Caco-2 (cell line): Measurements from ENCODE around the gene GPR17. TPM values are rescaled to one million over a fixed set of nuclear protein-coding genes. Genes with fewer than 3 reads are reported as not detected.

ENCODE experiments used
- BruUV-seq: library from RNA; stranded (reverse); fragments of 400-500 nt; replicated peaks from 2 replicates; lab custom pipeline; 2021; lab: Mats Ljungman, UMichigan
- CTCF ChIA-PET: fragments of 300-600 bp; sonication (Branson Sonifier 250); formaldehyde crosslinking; loops from one replicate; lab custom pipeline; 2022; ENCODE audit warnings: antibody characterized with exemption; lab: Charles Lee
- POLR2A ChIA-PET: fragments of 300-600 bp; sonication (Branson Sonifier 250); formaldehyde crosslinking; loops from one replicate; lab custom pipeline; 2022; ENCODE audit warnings: antibody characterized with exemption; lab: Charles Lee
- DNase-seq, 2 experiments: peaks; one replicate each; pipeline versions ENCODE4 v3.0.0 to v3.0.0-alpha.2; 2020 to 2022
- H3K27me3 ChIP-seq: replicated peaks from 2 replicates; pipeline ENCODE4 v1.6.0; 2011; ENCODE audit warnings: low read length; ENCODE audit not compliant: control insufficient read depth, insufficient read depth
- H3K36me3 ChIP-seq: 2 replicates; pipeline ENCODE4 v1.5.1; 2011; ENCODE audit warnings: low read length; ENCODE audit not compliant: control insufficient read depth, insufficient read depth
- H3K4me1 ChIP-seq: fragments of 250-450 bp; sonication (Bioruptor Pico); 2 replicates; pipeline ENCODE4 v1.5.1; 2020; ENCODE audit warnings: mild to moderate bottlenecking
- H3K4me3 ChIP-seq: 2 replicates; pipeline ENCODE4 v1.5.1; 2011; ENCODE audit warnings: low read depth, mild to moderate bottlenecking, control low read depth, low read length
- H3K9me3 ChIP-seq: fragments of 250-450 bp; sonication (Bioruptor Pico); 2 replicates; pipeline ENCODE4 v1.5.1; 2020; ENCODE audit warnings: mild to moderate bottlenecking, moderate library complexity
- H3K27ac Mint-ChIP-seq: one replicate; pipeline ENCODE4 v1.8.0; 2022; ENCODE audit warnings: mixed read lengths; ENCODE audit not compliant: unreplicated experiment
- H3K27me3 Mint-ChIP-seq: one replicate; pipeline ENCODE4 v1.8.0; 2022; ENCODE audit warnings: mixed read lengths; ENCODE audit not compliant: insufficient read depth, unreplicated experiment
- H3K36me3 Mint-ChIP-seq: one replicate; pipeline ENCODE4 v1.8.0; 2022; ENCODE audit warnings: mild to moderate bottlenecking, mixed read lengths; ENCODE audit not compliant: insufficient read depth, unreplicated experiment
- H3K4me1 Mint-ChIP-seq: one replicate; pipeline ENCODE4 v1.8.0; 2022; ENCODE audit warnings: low read depth, mixed read lengths; ENCODE audit not compliant: unreplicated experiment
- H3K4me3 Mint-ChIP-seq: one replicate; pipeline ENCODE4 v1.8.0; 2022; ENCODE audit warnings: mild to moderate bottlenecking, moderate library complexity, mixed read lengths; ENCODE audit not compliant: unreplicated experiment
- H3K9me3 Mint-ChIP-seq: one replicate; pipeline ENCODE4 v1.8.0; 2022; ENCODE audit warnings: mixed read lengths; ENCODE audit not compliant: unreplicated experiment
- intact Hi-C: fragments of 100-400 bp; cut with micrococcal nuclease; formaldehyde crosslinking; loops from one replicate; pipeline ENCODE4 v1.10.0; 2022; ENCODE audit not compliant: unreplicated experiment
- total RNA-seq: library from RNA; stranded (reverse); gene quantifications from 2 replicates; pipeline ENCODE4 v1.2.3, GENCODE V29; 2022
- TF ChIP-seq, protein P1 (sequence below), 2 experiments: fragments of 200-600 bp in 1 of 2; IDR thresholded peaks; 1 replicate in 1 of 2; 2 replicates in 1 of 2; pipeline versions ENCODE4 v1.5.1 to v1.8.0; 2011 to 2022; ENCODE audit warnings: antibody characterized with exemption in 1 of 2, control low read depth in 1 of 2, inconsistent platforms in 1 of 2, low read depth in 1 of 2, low read length in 1 of 2, mild to moderate bottlenecking in 1 of 2, moderate library complexity in 1 of 2; ENCODE audit not compliant: insufficient read depth in 1 of 2, severe bottlenecking in 1 of 2, unreplicated experiment in 1 of 2

GPR17 gene
- total RNA-seq, 1 experiment from 2014 or later = not detected

GRCh38 chr2:127652786-127653357, 6.9 kb downstream of the GPR17 start:
- CTCF ChIA-PET = interaction anchor here (1.3 kb wide), 1 partner anchor 61 kb away, joined by 7 read pairs; no protein-coding TSS in a partner anchor
- no peak overlapping the region for H3K4me3 ChIP-seq
- no peaks in the 10 kb centered on the region for H3K36me3 ChIP-seq
- TF ChIP-seq, protein P1, sequence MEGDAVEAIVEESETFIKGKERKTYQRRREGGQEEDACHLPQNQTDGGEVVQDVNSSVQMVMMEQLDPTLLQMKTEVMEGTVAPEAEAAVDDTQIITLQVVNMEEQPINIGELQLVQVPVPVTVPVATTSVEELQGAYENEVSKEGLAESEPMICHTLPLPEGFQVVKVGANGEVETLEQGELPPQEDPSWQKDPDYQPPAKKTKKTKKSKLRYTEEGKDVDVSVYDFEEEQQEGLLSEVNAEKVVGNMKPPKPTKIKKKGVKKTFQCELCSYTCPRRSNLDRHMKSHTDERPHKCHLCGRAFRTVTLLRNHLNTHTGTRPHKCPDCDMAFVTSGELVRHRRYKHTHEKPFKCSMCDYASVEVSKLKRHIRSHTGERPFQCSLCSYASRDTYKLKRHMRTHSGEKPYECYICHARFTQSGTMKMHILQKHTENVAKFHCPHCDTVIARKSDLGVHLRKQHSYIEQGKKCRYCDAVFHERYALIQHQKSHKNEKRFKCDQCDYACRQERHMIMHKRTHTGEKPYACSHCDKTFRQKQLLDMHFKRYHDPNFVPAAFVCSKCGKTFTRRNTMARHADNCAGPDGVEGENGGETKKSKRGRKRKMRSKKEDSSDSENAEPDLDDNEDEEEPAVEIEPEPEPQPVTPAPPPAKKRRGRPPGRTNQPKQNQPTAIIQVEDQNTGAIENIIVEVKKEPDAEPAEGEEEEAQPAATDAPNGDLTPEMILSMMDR (IDR thresholded peaks at IDR 0.05; ENCODE audit: insufficient read depth in 1 of 2, low read depth in 1 of 2, low read length in 1 of 2, severe bottlenecking in 1 of 2, unreplicated experiment in 1 of 2) = no peak
- no peaks in the 10 kb centered on the region for H3K9me3 ChIP-seq
- no TSS peak for BruUV-seq
- no peaks in the 10 kb centered on the region for H3K27me3 ChIP-seq
- H3K4me1 Mint-ChIP-seq = no peaks in the 10 kb centered on the region
- H3K9me3 Mint-ChIP-seq = no peaks in the 10 kb centered on the region
- intact Hi-C loops = no loop called here
- H3K4me1 ChIP-seq = peaks cover 6% of the 10 kb centered on the region
- no peaks in the 10 kb centered on the region for H3K36me3 Mint-ChIP-seq
- no peaks in the 10 kb centered on the region for H3K27me3 Mint-ChIP-seq
- POLR2A ChIA-PET = interaction anchor here (1.1 kb wide), 1 partner anchor 9 kb away, joined by 3 read pairs; no protein-coding TSS in a partner anchor
- no peak overlapping the region for H3K27ac Mint-ChIP-seq
- H3K4me3 Mint-ChIP-seq = no peak overlapping the region
- DNase-seq = no peak

GRCh38 chr2:127653421-127654083, 7.6 kb downstream of the GPR17 start:
- DNase-seq = no peak
- Mint-ChIP-seq H3K36me3 (no peaks in the 10 kb centered on the region), H3K4me3 (no peak overlapping the region), H3K27ac (no peak overlapping the region), H3K9me3 (no peaks in the 10 kb centered on the region), H3K4me1 (no peaks in the 10 kb centered on the region), H3K27me3 (no peaks in the 10 kb centered on the region)
- CTCF ChIA-PET = interaction anchor here (1.2 kb wide), 1 partner anchor 62 kb away, joined by 5 read pairs; no protein-coding TSS in a partner anchor
- intact Hi-C loops = no loop called here
- Histone ChIP-seq H3K27me3 (no peaks in the 10 kb centered on the region), H3K4me1 (peaks cover 6% of the 10 kb centered on the region), H3K9me3 (no peaks in the 10 kb centered on the region), H3K36me3 (no peaks in the 10 kb centered on the region), H3K4me3 (no peak overlapping the region)
- POLR2A ChIA-PET = interaction anchor here (1.1 kb wide), 1 partner anchor 8 kb away, joined by 3 read pairs; no protein-coding TSS in a partner anchor
- TF ChIP-seq, protein P1 (IDR thresholded peaks at IDR 0.05; ENCODE audit: insufficient read depth in 1 of 2, low read depth in 1 of 2, low read length in 1 of 2, severe bottlenecking in 1 of 2, unreplicated experiment in 1 of 2) = no peak
- no TSS peak for BruUV-seq

- intact Hi-C loops = no loop called here
- TF ChIP-seq, protein P1 (IDR thresholded peaks at IDR 0.05; ENCODE audit: insufficient read depth in 1 of 2, low read depth in 1 of 2, low read length in 1 of 2, severe bottlenecking in 1 of 2, unreplicated experiment in 1 of 2) = no peak
- no peaks in the 10 kb centered on the region for H3K4me1 Mint-ChIP-seq
- peaks cover 5% of the 10 kb centered on the region for H3K4me1 ChIP-seq
- H3K27me3 ChIP-seq = no peaks in the 10 kb centered on the region
- no peak overlapping the region for H3K4me3 Mint-ChIP-seq
- no peaks in the 10 kb centered on the region for H3K9me3 Mint-ChIP-seq
- no peak overlapping the region for H3K27ac Mint-ChIP-seq
- no peaks in the 10 kb centered on the region for H3K36me3 Mint-ChIP-seq
- no TSS peak for BruUV-seq
- H3K27me3 Mint-ChIP-seq = no peaks in the 10 kb centered on the region
- no peaks in the 10 kb centered on the region for H3K9me3 ChIP-seq
- no peak overlapping the region for H3K4me3 ChIP-seq
- ChIA-PET POLR2A (no interaction called here), CTCF (interaction anchor here (0.5 to 1.2 kb wide), 2 partner anchors 22 to 63 kb away, joined by 4 to 5 read pairs; no protein-coding TSS in a partner anchor)
- no peaks in the 10 kb centered on the region for H3K36me3 ChIP-seq
- DNase-seq = no peak
These were observed 8.3 kb downstream of the GPR17 start for GRCh38 chr2:127654084-127654837.
